Epithelial cell of proximal tubule (primary cell): Measurements from ENCODE around the gene ANKS1A. TPM values are rescaled to one million over a fixed set of nuclear protein-coding genes. Genes with fewer than 3 reads are reported as not detected.
A peak's percentile ranks its signal among the peaks of the same experiment; 100 is the strongest.

Experiments
- DNase-seq: peaks from one replicate; pipeline ENCODE4 v3.0.0-alpha.2; 2011; ENCODE audit warnings: low read depth
- H3K4me3 ChIP-seq: 2 replicates; pipeline ENCODE4 v1.5.1; 2011; ENCODE audit warnings: low read depth, mild to moderate bottlenecking, low read length
- total RNA-seq: library from RNA; depleted of rRNA; stranded (reverse); fragments of >200 nt; gene quantifications from 2 replicates; pipeline ENCODE4 v1.2.3, GENCODE V29; 2015
- TF ChIP-seq, protein P1 (sequence below): conservative IDR thresholded peaks from 2 replicates; pipeline ENCODE4 v1.5.1; 2012; ENCODE audit warnings: low read depth, mild to moderate bottlenecking, low read length

The ANKS1A gene
- total RNA-seq, 1 donor from 2014 or later: 17.4 TPM

DNA sequence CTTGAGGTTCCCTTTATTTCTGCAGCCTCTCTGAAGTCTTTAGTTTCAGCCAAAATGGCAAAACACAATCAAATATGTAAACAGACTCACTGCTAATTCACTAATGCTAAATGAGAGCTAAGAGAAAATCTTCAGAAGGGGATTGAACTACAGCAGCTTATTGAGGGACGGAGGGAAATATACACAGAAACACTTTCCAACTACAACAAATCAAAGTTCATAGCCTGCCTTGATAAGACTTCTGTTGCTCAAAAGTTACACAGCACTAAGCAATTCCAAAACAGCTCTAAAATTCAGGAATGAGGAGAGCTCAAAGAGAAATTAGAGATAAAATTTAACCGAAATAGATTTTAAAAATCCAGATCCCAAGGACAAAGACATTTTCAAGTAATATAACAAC, 250.4 kb downstream of the ANKS1A start:
- DNase-seq: no peak
- TF ChIP-seq, protein P1, sequence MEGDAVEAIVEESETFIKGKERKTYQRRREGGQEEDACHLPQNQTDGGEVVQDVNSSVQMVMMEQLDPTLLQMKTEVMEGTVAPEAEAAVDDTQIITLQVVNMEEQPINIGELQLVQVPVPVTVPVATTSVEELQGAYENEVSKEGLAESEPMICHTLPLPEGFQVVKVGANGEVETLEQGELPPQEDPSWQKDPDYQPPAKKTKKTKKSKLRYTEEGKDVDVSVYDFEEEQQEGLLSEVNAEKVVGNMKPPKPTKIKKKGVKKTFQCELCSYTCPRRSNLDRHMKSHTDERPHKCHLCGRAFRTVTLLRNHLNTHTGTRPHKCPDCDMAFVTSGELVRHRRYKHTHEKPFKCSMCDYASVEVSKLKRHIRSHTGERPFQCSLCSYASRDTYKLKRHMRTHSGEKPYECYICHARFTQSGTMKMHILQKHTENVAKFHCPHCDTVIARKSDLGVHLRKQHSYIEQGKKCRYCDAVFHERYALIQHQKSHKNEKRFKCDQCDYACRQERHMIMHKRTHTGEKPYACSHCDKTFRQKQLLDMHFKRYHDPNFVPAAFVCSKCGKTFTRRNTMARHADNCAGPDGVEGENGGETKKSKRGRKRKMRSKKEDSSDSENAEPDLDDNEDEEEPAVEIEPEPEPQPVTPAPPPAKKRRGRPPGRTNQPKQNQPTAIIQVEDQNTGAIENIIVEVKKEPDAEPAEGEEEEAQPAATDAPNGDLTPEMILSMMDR: no peak
- H3K4me3 ChIP-seq: no peak overlapping the region

DNA sequence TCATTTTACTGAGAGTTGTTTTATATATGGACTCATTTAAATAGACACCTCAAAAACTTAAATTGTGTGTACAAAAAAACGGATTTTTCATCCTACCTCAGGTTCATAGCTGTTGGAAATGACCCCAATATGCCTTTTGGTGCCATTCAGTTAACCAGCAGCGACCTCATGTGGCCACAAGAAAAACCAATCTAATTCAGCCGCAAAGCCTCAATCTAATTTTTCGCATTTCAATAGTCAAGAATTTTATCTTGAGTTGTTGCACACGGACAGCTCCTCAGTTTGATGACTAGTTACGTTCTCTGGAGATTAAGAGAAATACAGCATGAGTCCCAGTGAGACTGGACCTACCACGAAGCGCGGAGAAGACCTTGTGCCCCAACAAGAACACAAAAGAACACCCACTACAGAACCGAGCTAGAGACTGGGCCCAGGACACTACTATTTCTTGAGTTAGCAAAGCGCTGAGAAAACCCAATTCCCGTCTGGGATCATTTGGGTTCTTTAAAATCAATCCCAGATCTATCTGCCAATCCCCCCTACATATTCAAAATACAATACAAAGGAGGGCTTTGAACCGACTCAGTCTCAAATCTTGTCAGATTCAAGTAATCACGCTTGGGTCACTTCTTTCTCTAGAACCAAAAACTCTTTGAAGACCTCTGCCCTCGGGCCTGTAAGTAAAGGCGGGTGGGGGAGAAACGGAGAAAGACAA, 251.0 kb downstream of the ANKS1A start:
- no peak for DNase-seq
- TF ChIP-seq, protein P1: peak; percentile 84
- no peak overlapping the region for H3K4me3 ChIP-seq

DNA sequence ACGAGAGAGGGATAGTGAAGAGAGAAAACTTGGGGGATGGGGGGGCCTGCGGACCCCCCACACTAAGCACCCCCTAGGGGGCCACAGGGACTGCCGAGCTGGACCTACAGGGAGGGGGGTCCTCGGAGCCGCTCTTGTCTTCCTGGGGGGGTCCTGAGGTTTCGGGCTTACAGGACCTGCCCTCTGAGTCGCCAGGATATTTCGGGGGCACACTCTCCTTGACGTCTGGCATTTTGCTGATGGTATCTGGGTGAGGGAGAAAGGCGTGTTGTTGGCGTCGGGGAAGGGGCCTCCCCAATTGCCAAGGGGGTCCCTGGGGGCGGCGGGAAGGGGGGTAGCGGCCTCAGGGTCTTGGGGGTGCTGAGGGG, 251.6 kb downstream of the ANKS1A start:
- TF ChIP-seq, protein P1: no peak
- H3K4me3 ChIP-seq: peak overlapping the region; percentile 19

More for the DNA sequence above, 251.6 kb downstream of the ANKS1A start:
- no peak for DNase-seq

Other genes with a start within 250 kb of the ANKS1A start
- gene ILRUN, start 192.5 kb upstream of the ANKS1A start, total RNA-seq: 22.0 and 29.8 TPM in 2 replicates
- gene SNRPC, start 131.8 kb upstream of the ANKS1A start, total RNA-seq: 214 and 278 TPM in 2 replicates
- gene BLTP3A, start 97.2 kb upstream of the ANKS1A start, total RNA-seq: 6.5 and 8.7 TPM in 2 replicates
- gene TAF11, start 1.2 kb upstream of the ANKS1A start, total RNA-seq: 21.7 and 28.1 TPM in 2 replicates